Prostate gland (tissue), 2 donors: ENCODE results near the gene MILR1.

ENCODE experiments used
- CTCF ChIP-seq, 4 experiments: fragments of 200-600 bp in 2 of 4; fragments of 450-650 bp in 2 of 4; sonication (generic) in 2 of 4; IDR thresholded peaks; 1 replicate in 3 of 4; 2 replicates in 1 of 4; pipeline ENCODE4 v1.5.1; 2016 to 2019; ENCODE audit warnings: antibody characterized with exemption in 4 of 4, mild to moderate bottlenecking in 2 of 4, moderate library complexity in 2 of 4
- POLR2A ChIP-seq: fragments of 450-650 bp; IDR thresholded peaks from one replicate; pipeline ENCODE4 v1.6.1; 2016; ENCODE audit warnings: antibody characterized with exemption, mild to moderate bottlenecking
- POLR2AphosphoS5 ChIP-seq: sonication (generic); formaldehyde crosslinking; IDR thresholded peaks from one replicate; pipeline ENCODE4 v1.6.1; 2017; ENCODE audit warnings: antibody characterized with exemption

GRCh38 chr17:64484380-64484779 is 35.5 kb downstream of the MILR1 start:
- TF ChIP-seq POLR2A: no peak
- no peak for TF ChIP-seq CTCF (IDR thresholded peaks at IDR 0.05)
- TF ChIP-seq POLR2AphosphoS5: no peak
